ENCODE data around the gene CIB2. TPM values are rescaled to one million over a fixed set of nuclear protein-coding genes. Genes with fewer than 3 reads are reported as not detected.

Gene CIB2
- total and polyA plus RNA-seq, 8 donors: 0.80 to 20.4 (median 5.2) TPM; not detected in 1

GRCh38 chr15:78056714-78057269, 74.5 kb downstream of the CIB2 start:
- no peak for TF ChIP-seq EP300 (IDR thresholded peaks at IDR 0.05)
- TF ChIP-seq CTCF (IDR thresholded peaks at IDR 0.05): no peak
- no peak for TF ChIP-seq POLR2A (IDR thresholded peaks at IDR 0.05)
- TF ChIP-seq POLR2AphosphoS5 (IDR thresholded peaks at IDR 0.05): peak in 1 of 3 donors; percentile 15
- Histone ChIP-seq H3K9me3 (no peaks in the 10 kb centered on the region), H3K4me1 (peaks cover 69 to 97% (median 86%) of the 10 kb centered on the region in 4 donors), H3K36me3 (peaks cover 0 to 18% (median 13%) of the 10 kb centered on the region in 4 donors), H3K4me3 (no peak overlapping the region), H3K27ac (peak overlapping the region; percentile 70 to 98 (median 77)), H3K27me3 (no peaks in the 10 kb centered on the region)
- 16 to 36% (median 33%) methylated on average over 2 of the region's 2 CpGs for WGBS, 5 donors
- intact Hi-C loops (cut with DNase I; ENCODE audit: low total_unique reads): no loop called here
- peak; percentile 43 to 64 for DNase-seq

GRCh38 chr15:78055919-78056713, 75.1 kb downstream of the CIB2 start:
- Histone ChIP-seq H3K27me3 (no peaks in the 10 kb centered on the region), H3K9me3 (no peaks in the 10 kb centered on the region), H3K4me3 (no peak overlapping the region), H3K4me1 (peaks cover 73 to 97% (median 87%) of the 10 kb centered on the region in 4 donors), H3K27ac (peak overlapping the region; percentile 70 to 98 (median 77)), H3K36me3 (peaks cover 0 to 18% (median 13%) of the 10 kb centered on the region in 4 donors)
- peak in 1 of 2 donors; percentile 58 for DNase-seq
- intact Hi-C loops (cut with DNase I; ENCODE audit: low total_unique reads): no loop called here
- TF ChIP-seq POLR2AphosphoS5 (IDR thresholded peaks at IDR 0.05) (no peak), EP300 (IDR thresholded peaks at IDR 0.05) (no peak), POLR2A (IDR thresholded peaks at IDR 0.05) (no peak)
- WGBS, 5 donors: 17 to 36% (median 25%) methylated on average over 2 of the region's 2 CpGs

- Histone ChIP-seq H3K27me3 (no peaks in the 10 kb centered on the region), H3K4me1 (peaks cover 79 to 97% (median 87%) of the 10 kb centered on the region in 4 donors), H3K36me3 (peaks cover 0 to 20% (median 15%) of the 10 kb centered on the region in 4 donors), H3K9me3 (no peaks in the 10 kb centered on the region), H3K4me3 (no peak overlapping the region), H3K27ac (no peak overlapping the region)
- no peak for TF ChIP-seq POLR2A (IDR thresholded peaks at IDR 0.05)
- TF ChIP-seq POLR2AphosphoS5 (IDR thresholded peaks at IDR 0.05): no peak
- TF ChIP-seq CTCF (IDR thresholded peaks at IDR 0.05): no peak
- no peak for TF ChIP-seq EP300 (IDR thresholded peaks at IDR 0.05)
- DNase-seq: no peak
- WGBS, 5 donors: 34 to 68% (median 57%) methylated on average over 1 of the region's 1 CpG
- intact Hi-C loops (cut with DNase I; ENCODE audit: low total_unique reads): no loop called here
These were observed 76.3 kb downstream of the CIB2 start for GRCh38 chr15:78054966-78055365.

Small RNA genes within 50 kb of the gene (small RNA-seq; reads per million reads assigned to genes)
- gene RF00092: 0 reads per million in 4 donors

Other genes with a start within 250 kb of the CIB2 start
- gene TBC1D2B, start 53.7 kb downstream of the CIB2 start, total RNA-seq: 10 to 100 TPM; 38.2 to 61.7 (median 58.3) TPM
- gene TBC1D2B, start 53.7 kb downstream of the CIB2 start, polyA plus RNA-seq: 10 to 100 TPM in 2 of 3 donors, 1 to 10 TPM in 1; 9.3 to 12.4 (median 11.7) TPM
- gene SH2D7, start 38.9 kb downstream of the CIB2 start, total RNA-seq: under 1 TPM in 2 of 5 donors, not detected in 3; 0.29 to 0.45 TPM
- not detected for gene SH2D7, start 38.9 kb downstream of the CIB2 start, polyA plus RNA-seq
- 100 to 1,000 TPM in 2 of 5 donors, 10 to 100 TPM in 3; 42.9 to 731 (median 68.4) TPM for gene IDH3A, start 17.9 kb upstream of the CIB2 start, total RNA-seq
- gene IDH3A, start 17.9 kb upstream of the CIB2 start, polyA plus RNA-seq: 10 to 100 TPM; 25.5 to 35.3 (median 25.6) TPM
- gene ACSBG1, start 103.1 kb upstream of the CIB2 start, total RNA-seq: 1 to 10 TPM in 1 of 5 donors, under 1 TPM in 1, not detected in 3; under 0.01 to 1.5 TPM
- gene ACSBG1, start 103.1 kb upstream of the CIB2 start, polyA plus RNA-seq: under 1 TPM; 0.12 to 0.30 (median 0.15) TPM
- gene DNAJA4, start 133.1 kb upstream of the CIB2 start, total RNA-seq: 10 to 100 TPM in 4 of 5 donors, not detected in 1; 30.3 to 53.6 (median 37.9) TPM
- 10 to 100 TPM; 11.4 to 12.9 (median 12.8) TPM for gene DNAJA4, start 133.1 kb upstream of the CIB2 start, polyA plus RNA-seq
- 100 to 1,000 TPM in 1 of 5 donors, 10 to 100 TPM in 4; 22.2 to 119 (median 58.4) TPM for gene SKIC8, start 168.2 kb upstream of the CIB2 start, total RNA-seq
- 10 to 100 TPM; 40.3 to 60.2 (median 49.3) TPM for gene SKIC8, start 168.2 kb upstream of the CIB2 start, polyA plus RNA-seq
- 1 to 10 TPM in 1 of 5 donors, not detected in 4; 2.8 TPM for gene CRABP1, start 208.9 kb upstream of the CIB2 start, total RNA-seq
- gene CRABP1, start 208.9 kb upstream of the CIB2 start, polyA plus RNA-seq: 1 to 10 TPM in 1 of 3 donors, under 1 TPM in 1, not detected in 1; 0.62 to 4.9 TPM

Measured in stomach (tissue), 9 donors.